BJ (cell line): ENCODE data around the gene SLCO2B1. TPM values are rescaled to one million over a fixed set of nuclear protein-coding genes. Genes with fewer than 3 reads are reported as not detected.

Experiments used
- CTCF ChIA-PET: fragments of 350-600 bp; formaldehyde crosslinking; extraction: SDS; loops from one replicate; lab custom pipeline; 2021; ENCODE audit warnings: antibody characterized with exemption, inconsistent platforms; lab: Yijun Ruan, JAX
- POLR2A ChIA-PET: fragments of 300-600 bp; sonication (Branson Sonifier 250); formaldehyde crosslinking; extraction: SDS; loops from one replicate; lab custom pipeline; 2021; ENCODE audit warnings: antibody characterized with exemption; lab: Charles Lee
- DNase-seq: peaks from one replicate; pipeline ENCODE4 v3.0.0-alpha.2; 2011; ENCODE audit warnings: low read depth
- H3K27me3 ChIP-seq: 2 replicates; pipeline ENCODE4 v1.6.0; 2011; ENCODE audit warnings: low read length; ENCODE audit not compliant: control insufficient read depth, insufficient read depth
- H3K36me3 ChIP-seq: 2 replicates; pipeline ENCODE4 v1.5.1; 2011; ENCODE audit warnings: low read length; ENCODE audit not compliant: control insufficient read depth, insufficient read depth
- H3K4me3 ChIP-seq: 2 replicates; pipeline ENCODE4 v1.5.1; 2011; ENCODE audit warnings: low read depth, mild to moderate bottlenecking, control low read depth, low read length
- CTCF ChIP-seq: IDR thresholded peaks from 2 replicates; pipeline ENCODE4 v1.5.1; 2011; ENCODE audit warnings: low read depth, mild to moderate bottlenecking, control low read depth, inconsistent platforms, low read length, moderate library complexity; ENCODE audit not compliant: insufficient read depth
- polyA plus RNA-seq: library from polyadenylated mRNA; depleted of rRNA; stranded (reverse); fragments of >200 nt; gene quantifications from 2 replicates; pipeline ENCODE4 v1.2.3, GENCODE V29; 2011; rRNA removed

The SLCO2B1 gene
- polyA plus RNA-seq, 1 experiment, result not detected

DNA sequence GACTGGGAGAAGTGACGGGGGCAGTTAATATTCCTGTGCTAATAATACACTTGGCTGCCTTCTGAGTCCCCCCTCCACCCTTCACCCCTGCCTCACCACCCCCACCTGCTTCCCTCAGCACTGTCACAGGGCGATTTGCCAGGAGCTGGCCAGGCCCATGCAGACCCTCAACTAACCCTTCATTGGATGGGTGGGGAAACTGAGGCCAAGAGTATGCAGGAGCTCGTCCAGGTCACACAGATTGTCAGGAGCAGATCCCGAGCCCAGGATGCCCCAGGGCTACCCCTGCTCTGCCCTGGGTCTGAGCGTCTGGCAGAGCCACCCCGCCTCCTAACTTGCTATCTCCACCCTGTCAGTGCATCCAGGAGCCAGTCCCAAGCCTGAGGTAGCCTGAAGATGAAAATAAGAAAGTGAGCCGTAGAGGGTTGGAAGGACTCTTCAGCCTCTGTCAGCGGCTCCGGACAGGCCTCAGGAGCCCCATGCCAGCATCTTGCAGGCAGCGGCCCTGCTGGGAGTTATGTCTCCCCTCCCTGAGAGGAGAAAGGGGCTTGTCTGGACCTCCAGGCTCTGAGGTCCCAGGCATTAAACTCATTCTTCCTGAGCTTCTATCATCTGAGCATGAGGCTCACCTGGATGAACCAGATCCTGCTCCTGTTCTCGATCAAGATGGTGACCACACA lies 95.9 kb downstream of the SLCO2B1 start:
- Histone ChIP-seq H3K27me3 (peaks cover 30% of the 10 kb centered on the region), H3K4me3 (no peak overlapping the region), H3K36me3 (no peaks in the 10 kb centered on the region)
- no peak for DNase-seq
- no peak for TF ChIP-seq CTCF
- ChIA-PET CTCF (interaction anchor here (0.6 to 7.5 kb wide), 9 partner anchors 7 to 223 kb away, joined by 3 to 166 read pairs (median 23); partner anchors contain the start of genes RPS3 and TPBGL), POLR2A (no interaction called here)

GRCh38 chr11:75248924-75249256 lies 98.0 kb downstream of the SLCO2B1 start:
- no peaks in the 10 kb centered on the region for H3K36me3 ChIP-seq
- POLR2A ChIA-PET, result no interaction called here
- no peak for DNase-seq
- no peak overlapping the region for H3K4me3 ChIP-seq
- peaks cover 16% of the 10 kb centered on the region for H3K27me3 ChIP-seq
- no peak for TF ChIP-seq CTCF
- CTCF ChIA-PET, result interaction anchor here (0.7 to 7.5 kb wide), 38 partner anchors 9 to 509 kb away, joined by 3 to 166 read pairs (median 5); partner anchors contain the start of genes SPCS2 and TPBGL

- DNase-seq, result no peak
- ChIA-PET POLR2A (no interaction called here), CTCF (interaction anchor here (1.1 to 7.5 kb wide), 10 partner anchors 10 to 411 kb away, joined by 3 to 166 read pairs (median 20); partner anchors contain the start of gene TPBGL)
- TF ChIP-seq CTCF, result no peak
- Histone ChIP-seq H3K36me3 (no peaks in the 10 kb centered on the region), H3K27me3 (peaks cover 12% of the 10 kb centered on the region), H3K4me3 (no peak overlapping the region)
Measured at GRCh38 chr11:75249704-75250103, 98.8 kb downstream of the SLCO2B1 start.

GRCh38 chr11:75254326-75254725 lies 103.4 kb downstream of the SLCO2B1 start:
- no peak for TF ChIP-seq CTCF
- no peak overlapping the region for H3K4me3 ChIP-seq
- no peak for DNase-seq
- ChIA-PET CTCF (interaction anchor here (1.0 kb wide), 1 partner anchor 111 kb away, joined by 3 read pairs; no protein-coding TSS in a partner anchor), POLR2A (no interaction called here)
- no peaks in the 10 kb centered on the region for H3K36me3 ChIP-seq
- peaks cover 8% of the 10 kb centered on the region for H3K27me3 ChIP-seq

Other genes starting within 250 kb of the SLCO2B1 start
- gene XRRA1, start 202.0 kb upstream of the SLCO2B1 start, polyA plus RNA-seq, result 6.4 and 6.8 TPM in 2 replicates
- gene SPCS2, start 201.8 kb upstream of the SLCO2B1 start, polyA plus RNA-seq, result 68.3 and 160 TPM in 2 replicates
- gene NEU3, start 162.2 kb upstream of the SLCO2B1 start, polyA plus RNA-seq, result 4.8 and 7.5 TPM in 2 replicates
- gene OR2AT4, start 54.2 kb upstream of the SLCO2B1 start, polyA plus RNA-seq, result not detected in 2 replicates
- gene TPBGL, start 89.7 kb downstream of the SLCO2B1 start, polyA plus RNA-seq, result not detected in 2 replicates
- 10.0 and 15.7 TPM in 2 replicates for gene ARRB1, start 200.6 kb downstream of the SLCO2B1 start, polyA plus RNA-seq
- 3,005 and 3,406 TPM in 2 replicates for gene RPS3, start 248.4 kb downstream of the SLCO2B1 start, polyA plus RNA-seq